ENCODE measurements around the gene LY9.

DNA sequence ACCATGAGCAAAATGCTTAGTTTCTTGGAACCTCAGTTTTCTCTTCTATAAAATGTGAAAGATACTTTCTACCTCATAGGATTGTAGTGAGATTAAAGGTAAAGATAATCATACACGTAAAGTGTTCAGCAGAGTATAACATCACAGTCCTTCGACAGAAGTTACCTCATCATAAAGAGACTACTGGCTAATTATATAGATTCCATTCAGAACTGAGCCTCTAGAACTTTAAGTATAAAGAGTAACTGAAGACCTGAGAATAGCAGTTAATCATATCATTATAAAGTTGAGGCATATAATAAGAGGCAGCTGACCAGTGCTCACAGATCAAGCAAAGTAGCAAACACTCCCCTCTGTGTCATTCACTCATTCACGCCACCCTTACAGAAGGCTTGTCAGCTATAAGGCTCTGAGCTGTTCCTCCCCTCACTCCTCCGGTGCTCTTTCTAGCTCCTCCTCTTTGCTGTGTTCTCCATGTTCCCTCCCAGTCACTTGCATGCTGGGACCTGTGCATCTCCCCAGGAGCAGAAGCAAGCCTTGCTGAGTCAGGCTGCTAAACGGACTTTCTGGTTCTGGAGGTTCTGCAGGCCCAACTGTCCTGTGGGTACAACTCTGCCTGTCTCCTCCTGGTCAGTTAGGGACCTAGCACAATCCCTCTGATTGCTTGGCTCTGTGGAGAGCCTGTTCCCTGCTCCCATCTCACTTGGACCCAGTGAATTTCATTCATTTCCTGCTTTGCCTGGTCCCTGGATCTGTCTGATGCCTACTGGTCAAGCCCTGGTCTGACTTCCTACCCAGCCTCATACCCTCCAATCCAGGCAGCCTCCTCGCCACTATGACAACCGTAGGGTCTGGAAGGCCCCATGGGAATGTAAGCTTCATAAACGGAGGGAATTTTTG, 28.3 kb upstream of the LY9 start:
- TF ChIP-seq, protein P1, sequence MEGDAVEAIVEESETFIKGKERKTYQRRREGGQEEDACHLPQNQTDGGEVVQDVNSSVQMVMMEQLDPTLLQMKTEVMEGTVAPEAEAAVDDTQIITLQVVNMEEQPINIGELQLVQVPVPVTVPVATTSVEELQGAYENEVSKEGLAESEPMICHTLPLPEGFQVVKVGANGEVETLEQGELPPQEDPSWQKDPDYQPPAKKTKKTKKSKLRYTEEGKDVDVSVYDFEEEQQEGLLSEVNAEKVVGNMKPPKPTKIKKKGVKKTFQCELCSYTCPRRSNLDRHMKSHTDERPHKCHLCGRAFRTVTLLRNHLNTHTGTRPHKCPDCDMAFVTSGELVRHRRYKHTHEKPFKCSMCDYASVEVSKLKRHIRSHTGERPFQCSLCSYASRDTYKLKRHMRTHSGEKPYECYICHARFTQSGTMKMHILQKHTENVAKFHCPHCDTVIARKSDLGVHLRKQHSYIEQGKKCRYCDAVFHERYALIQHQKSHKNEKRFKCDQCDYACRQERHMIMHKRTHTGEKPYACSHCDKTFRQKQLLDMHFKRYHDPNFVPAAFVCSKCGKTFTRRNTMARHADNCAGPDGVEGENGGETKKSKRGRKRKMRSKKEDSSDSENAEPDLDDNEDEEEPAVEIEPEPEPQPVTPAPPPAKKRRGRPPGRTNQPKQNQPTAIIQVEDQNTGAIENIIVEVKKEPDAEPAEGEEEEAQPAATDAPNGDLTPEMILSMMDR (IDR thresholded peaks at IDR 0.05) = no peak
- no peak for TF ChIP-seq POLR2A (IDR thresholded peaks at IDR 0.05)

Data from ovary (tissue), 3 donors.